GM12891 (cell line): ENCODE results near the gene ZSWIM4.

Experiments used
- PAX5 ChIP-seq: IDR thresholded peaks from 2 replicates; pipeline ENCODE4 v1.6.1; 2011; ENCODE audit warnings: low read length, moderate library complexity, mild to moderate bottlenecking; ENCODE audit not compliant: insufficient read depth, severe bottlenecking
- POLR2A ChIP-seq: IDR thresholded peaks from 2 replicates; pipeline ENCODE4 v1.6.1; 2011; ENCODE audit warnings: low read depth, low read length, control low read depth
- POLR2AphosphoS5 ChIP-seq: IDR thresholded peaks from 2 replicates; pipeline ENCODE4 v1.6.1; 2011; ENCODE audit warnings: low read depth, low read length, control low read depth
- SPI1 ChIP-seq: IDR thresholded peaks from 2 replicates; pipeline ENCODE4 v1.6.1; 2011; ENCODE audit warnings: low read depth, low read length, control low read depth
- TAF1 ChIP-seq: IDR thresholded peaks from 2 replicates; pipeline ENCODE4 v1.6.1; 2011; ENCODE audit warnings: low read depth, low read length, control low read depth

- TF ChIP-seq TAF1 (no peak), POLR2A (no peak), POLR2AphosphoS5 (no peak), PAX5 (no peak), SPI1 (no peak)
Observed at GRCh38 chr19:13825489-13826441, 30.5 kb downstream of the ZSWIM4 start.
